ENCODE results near the gene NSD1. TPM values are rescaled to one million over a fixed set of nuclear protein-coding genes. Genes with fewer than 3 reads are reported as not detected.
"Not testable (repeated sequence)": the region's sequence is repeated elsewhere in the genome, so short reads cannot be mapped to it uniquely, and the experiment has no call there.

The NSD1 gene
- total RNA-seq, 1 experiment from 2014 or later: 58.8 TPM

DNA sequence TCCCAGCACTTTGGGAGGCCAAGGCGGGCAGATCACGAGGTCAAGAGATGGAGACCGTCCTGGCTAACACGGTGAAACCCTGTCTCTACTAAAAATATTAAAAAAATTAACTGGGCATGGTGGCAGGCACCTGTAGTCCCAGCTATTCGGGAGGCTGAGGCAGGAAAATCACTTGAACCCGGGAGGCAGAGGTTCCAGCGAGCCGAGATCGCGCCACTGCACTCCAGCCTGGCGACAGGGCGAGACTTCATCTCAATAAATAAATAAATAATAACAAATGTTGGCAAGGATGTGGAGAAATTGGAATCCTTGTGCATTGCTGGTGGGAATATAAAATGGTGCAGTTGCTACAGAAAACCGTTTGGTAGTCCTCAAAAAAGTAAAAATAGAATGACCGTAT is 209.4 kb downstream of the NSD1 start:
- RAD21 ChIA-PET (ENCODE audit: low non-redundant PET in 1 of 2, low total read pairs in 2 of 2, uncharacterized antibody in 2 of 2, unreplicated experiment in 2 of 2); H3K4me1 ChIP-seq (ENCODE audit: control insufficient read depth in 1 of 2, insufficient read depth in 2 of 2, low read length in 2 of 2); DNase-seq (ENCODE audit: low read depth, low spot score); H3K27me3 ChIP-seq (ENCODE audit: insufficient read depth, low read length); H3K9me3 ChIP-seq (ENCODE audit: control insufficient read depth in 1 of 2, insufficient read depth in 1 of 2, low read depth in 1 of 2, low read length in 2 of 2); intact Hi-C loops (cut with micrococcal nuclease); H3K4me2 ChIP-seq (ENCODE audit: low read length); CTCF ChIA-PET; H3K9me2 ChIP-seq (ENCODE audit: insufficient read depth); H3K9ac ChIP-seq (ENCODE audit: low read length); H4K20me1 ChIP-seq (ENCODE audit: insufficient read depth); ATAC-seq; H3K27ac ChIP-seq (ENCODE audit: low read depth, low read length); H3K4me3 ChIP-seq (replicated peaks in 1 of 2; ENCODE audit: low read depth in 1 of 2, low read length in 2 of 2); H2AFZ ChIP-seq (ENCODE audit: low read depth, low read length, poor library complexity, severe bottlenecking); BruUV-seq (replicated peaks): not testable (repeated sequence)
- peaks cover 12 to 20% of the 10 kb centered on the region in 2 experiments; a peak in 3 of 4 replicates for H3K36me3 ChIP-seq (ENCODE audit: control insufficient read depth in 1 of 2, insufficient read depth in 2 of 2, low read length in 2 of 2)
- POLR2A ChIA-PET: interaction anchor here (1.4 kb wide), 1 partner anchor 9 kb away, joined by 3 read pairs; the partner anchor contains the start of gene LMAN2
- peaks cover 77% of the 10 kb centered on the region for H3K79me2 ChIP-seq (ENCODE audit: insufficient read depth, low read length)

DNA sequence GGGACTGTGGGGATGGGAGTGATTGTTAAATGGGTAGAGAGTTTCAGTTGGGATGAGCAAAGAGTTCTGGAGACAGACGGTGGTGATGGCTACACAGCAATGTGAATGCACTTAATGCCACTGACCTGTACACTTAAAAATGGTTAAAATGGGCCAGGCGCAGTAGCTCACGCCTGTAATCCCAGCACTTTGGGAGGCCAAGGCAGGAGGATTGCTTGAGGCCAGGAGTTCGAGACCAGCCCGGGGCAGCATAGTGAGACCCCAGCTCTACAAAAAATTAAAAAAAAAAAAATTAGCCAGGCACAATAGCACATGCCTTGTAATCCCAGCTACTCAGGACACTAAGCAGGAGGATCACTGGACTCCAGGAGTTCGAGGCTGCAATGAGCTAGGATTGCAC is 210.2 kb downstream of the NSD1 start:
- TF ChIP-seq POLR2A (IDR thresholded peaks at IDR 0.05; ENCODE audit: borderline replicate concordance, extremely low read depth, insufficient read depth, insufficient read length): no peak
- TF ChIP-seq, protein P1, sequence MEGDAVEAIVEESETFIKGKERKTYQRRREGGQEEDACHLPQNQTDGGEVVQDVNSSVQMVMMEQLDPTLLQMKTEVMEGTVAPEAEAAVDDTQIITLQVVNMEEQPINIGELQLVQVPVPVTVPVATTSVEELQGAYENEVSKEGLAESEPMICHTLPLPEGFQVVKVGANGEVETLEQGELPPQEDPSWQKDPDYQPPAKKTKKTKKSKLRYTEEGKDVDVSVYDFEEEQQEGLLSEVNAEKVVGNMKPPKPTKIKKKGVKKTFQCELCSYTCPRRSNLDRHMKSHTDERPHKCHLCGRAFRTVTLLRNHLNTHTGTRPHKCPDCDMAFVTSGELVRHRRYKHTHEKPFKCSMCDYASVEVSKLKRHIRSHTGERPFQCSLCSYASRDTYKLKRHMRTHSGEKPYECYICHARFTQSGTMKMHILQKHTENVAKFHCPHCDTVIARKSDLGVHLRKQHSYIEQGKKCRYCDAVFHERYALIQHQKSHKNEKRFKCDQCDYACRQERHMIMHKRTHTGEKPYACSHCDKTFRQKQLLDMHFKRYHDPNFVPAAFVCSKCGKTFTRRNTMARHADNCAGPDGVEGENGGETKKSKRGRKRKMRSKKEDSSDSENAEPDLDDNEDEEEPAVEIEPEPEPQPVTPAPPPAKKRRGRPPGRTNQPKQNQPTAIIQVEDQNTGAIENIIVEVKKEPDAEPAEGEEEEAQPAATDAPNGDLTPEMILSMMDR (IDR thresholded peaks at IDR 0.05 in 2 of 3, conservative IDR thresholded peaks at IDR 0.05 in 1 of 3; ENCODE audit: borderline replicate concordance in 1 of 3, insufficient read depth in 1 of 3, low read depth in 2 of 3, low read length in 2 of 3): no peak
- no peak for TF ChIP-seq CBX3 (IDR thresholded peaks at IDR 0.05; ENCODE audit: low read depth)
- no peak for TF ChIP-seq CEBPB (IDR thresholded peaks at IDR 0.05; ENCODE audit: low read depth)
- TF ChIP-seq ELF1 (IDR thresholded peaks at IDR 0.05; ENCODE audit: borderline replicate concordance, low read depth): no peak
- TF ChIP-seq, protein P2, sequence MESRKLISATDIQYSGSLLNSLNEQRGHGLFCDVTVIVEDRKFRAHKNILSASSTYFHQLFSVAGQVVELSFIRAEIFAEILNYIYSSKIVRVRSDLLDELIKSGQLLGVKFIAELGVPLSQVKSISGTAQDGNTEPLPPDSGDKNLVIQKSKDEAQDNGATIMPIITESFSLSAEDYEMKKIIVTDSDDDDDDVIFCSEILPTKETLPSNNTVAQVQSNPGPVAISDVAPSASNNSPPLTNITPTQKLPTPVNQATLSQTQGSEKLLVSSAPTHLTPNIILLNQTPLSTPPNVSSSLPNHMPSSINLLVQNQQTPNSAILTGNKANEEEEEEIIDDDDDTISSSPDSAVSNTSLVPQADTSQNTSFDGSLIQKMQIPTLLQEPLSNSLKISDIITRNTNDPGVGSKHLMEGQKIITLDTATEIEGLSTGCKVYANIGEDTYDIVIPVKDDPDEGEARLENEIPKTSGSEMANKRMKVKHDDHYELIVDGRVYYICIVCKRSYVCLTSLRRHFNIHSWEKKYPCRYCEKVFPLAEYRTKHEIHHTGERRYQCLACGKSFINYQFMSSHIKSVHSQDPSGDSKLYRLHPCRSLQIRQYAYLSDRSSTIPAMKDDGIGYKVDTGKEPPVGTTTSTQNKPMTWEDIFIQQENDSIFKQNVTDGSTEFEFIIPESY (IDR thresholded peaks at IDR 0.05; ENCODE audit: extremely low read depth, insufficient replicate concordance, low read length): no peak
- TF ChIP-seq EZH2phosphoT487 (IDR thresholded peaks at IDR 0.05; ENCODE audit: borderline replicate concordance): no peak
- no peak for TF ChIP-seq FOSL1 (IDR thresholded peaks at IDR 0.05; ENCODE audit: low read depth)
- TF ChIP-seq POLR2AphosphoS5 (IDR thresholded peaks at IDR 0.05; ENCODE audit: low read depth, low read length): no peak
- TF ChIP-seq EGR1 (IDR thresholded peaks at IDR 0.05; ENCODE audit: low read depth): no peak
- no peaks in the 10 kb centered on the region for H3K9me2 ChIP-seq (ENCODE audit: insufficient read depth)
- RAD21 ChIA-PET (ENCODE audit: low non-redundant PET in 1 of 2, low total read pairs in 2 of 2, uncharacterized antibody in 2 of 2, unreplicated experiment in 2 of 2): no interaction called here
- intact Hi-C loops (cut with micrococcal nuclease): no loop called here
- no peaks in the 10 kb centered on the region for H3K9me3 ChIP-seq (ENCODE audit: control insufficient read depth in 1 of 2, insufficient read depth in 1 of 2, low read depth in 1 of 2, low read length in 2 of 2)
- POLR2A ChIA-PET: interaction anchor here (0.7 kb wide), 1 partner anchor 257 kb away, joined by 3 read pairs; the partner anchor contains the start of gene FGFR4
- H3K4me2 ChIP-seq (ENCODE audit: low read length): no peak overlapping the region
- no TSS peak for BruUV-seq (replicated peaks)
- no peak for DNase-seq (ENCODE audit: low read depth, low spot score)
- no peak overlapping the region for H3K27ac ChIP-seq (ENCODE audit: low read depth, low read length)
- peaks cover 3% of the 10 kb centered on the region; the same call in 1 of the 2 replicates for H4K20me1 ChIP-seq (ENCODE audit: insufficient read depth)
- H3K36me3 ChIP-seq (ENCODE audit: control insufficient read depth in 1 of 2, insufficient read depth in 2 of 2, low read length in 2 of 2): peaks cover 10 to 18% of the 10 kb centered on the region in 2 experiments; a peak in 3 of 4 replicates
- no peaks in the 10 kb centered on the region for H3K4me1 ChIP-seq (ENCODE audit: control insufficient read depth in 1 of 2, insufficient read depth in 2 of 2, low read length in 2 of 2)
- CTCF ChIA-PET: no interaction called here
- H3K4me3 ChIP-seq (replicated peaks in 1 of 2; ENCODE audit: low read depth in 1 of 2, low read length in 2 of 2): no peak overlapping the region
- no peak for ATAC-seq
- no peak overlapping the region for H2AFZ ChIP-seq (ENCODE audit: low read depth, low read length, poor library complexity, severe bottlenecking)
- H3K79me2 ChIP-seq (ENCODE audit: insufficient read depth, low read length): peaks cover 85% of the 10 kb centered on the region
- no peak overlapping the region for H3K9ac ChIP-seq (ENCODE audit: low read length)
- no peaks in the 10 kb centered on the region for H3K27me3 ChIP-seq (ENCODE audit: insufficient read depth, low read length)

Measured in HCT116 (cell line).